Calu3 (cell line): ENCODE results near the gene ATXN7L2. TPM values are rescaled to one million over a fixed set of nuclear protein-coding genes. Genes with fewer than 3 reads are reported as not detected.

Source experiments
- BruUV-seq: library from RNA; stranded (reverse); fragments of 400-500 nt; replicated peaks from 2 replicates; lab custom pipeline; 2021; lab: Mats Ljungman, UMichigan
- CTCF ChIA-PET: fragments of 300-600 bp; sonication (Branson Sonifier 250); formaldehyde crosslinking; loops from one replicate; lab custom pipeline; 2022; ENCODE audit warnings: antibody characterized with exemption; lab: Charles Lee
- DNase-seq: peaks from one replicate; pipeline ENCODE4 v3.0.0; 2022
- H3K27ac Mint-ChIP-seq: one replicate; pipeline ENCODE4 v1.8.0; 2022; ENCODE audit warnings: mixed read lengths; ENCODE audit not compliant: unreplicated experiment
- H3K27me3 Mint-ChIP-seq: one replicate; pipeline ENCODE4 v1.8.0; 2022; ENCODE audit warnings: mixed read lengths; ENCODE audit not compliant: unreplicated experiment
- H3K36me3 Mint-ChIP-seq: one replicate; pipeline ENCODE4 v1.8.0; 2022; ENCODE audit warnings: mild to moderate bottlenecking, moderate library complexity, mixed read lengths; ENCODE audit not compliant: insufficient read depth, unreplicated experiment
- H3K4me1 Mint-ChIP-seq: one replicate; pipeline ENCODE4 v1.8.0; 2022; ENCODE audit warnings: mild to moderate bottlenecking, low read depth, mixed read lengths; ENCODE audit not compliant: unreplicated experiment
- H3K4me3 Mint-ChIP-seq: one replicate; pipeline ENCODE4 v1.8.0; 2022; ENCODE audit warnings: mild to moderate bottlenecking, low read depth, moderate library complexity, mixed read lengths; ENCODE audit not compliant: unreplicated experiment
- H3K9me3 Mint-ChIP-seq: one replicate; pipeline ENCODE4 v1.8.0; 2022; ENCODE audit warnings: low read depth, mixed read lengths; ENCODE audit not compliant: unreplicated experiment
- intact Hi-C: fragments of 100-400 bp; cut with micrococcal nuclease; formaldehyde crosslinking; loops from one replicate; pipeline ENCODE4 v1.10.0; 2022; ENCODE audit not compliant: unreplicated experiment
- total RNA-seq: library from RNA; stranded (reverse); gene quantifications from 2 replicates; pipeline ENCODE4 v1.2.3, GENCODE V29; 2022
- TF ChIP-seq, protein P1 (sequence below): fragments of 200-600 bp; IDR thresholded peaks from one replicate; pipeline ENCODE4 v1.8.0; 2022; ENCODE audit warnings: antibody characterized with exemption; ENCODE audit not compliant: unreplicated experiment

The ATXN7L2 gene
- total RNA-seq, 1 experiment from 2014 or later = 4.3 TPM

DNA sequence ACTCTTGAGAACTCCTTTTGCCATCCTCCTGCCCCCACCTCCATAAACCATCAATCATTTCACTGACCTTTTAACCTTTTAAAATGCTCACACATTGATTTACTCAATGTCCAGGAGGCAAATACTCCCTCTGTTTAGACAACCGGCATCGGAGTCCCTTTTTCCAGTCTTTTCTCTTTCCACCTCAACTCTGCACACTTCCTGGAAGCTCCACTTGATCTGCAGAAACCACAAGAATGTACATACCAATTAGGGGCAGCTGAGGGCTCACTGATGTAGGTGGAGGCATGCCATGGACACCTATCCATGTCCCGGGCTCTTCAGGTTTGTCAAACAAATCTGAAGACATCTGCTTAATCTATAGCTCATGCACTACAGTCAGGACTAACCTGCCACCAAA is 31.1 kb downstream of the ATXN7L2 start:
- CTCF ChIA-PET = no interaction called here
- Mint-ChIP-seq H3K9me3 (no peaks in the 10 kb centered on the region), H3K4me3 (no peak overlapping the region), H3K36me3 (no peaks in the 10 kb centered on the region), H3K27me3 (peaks cover 23% of the 10 kb centered on the region), H3K27ac (no peak overlapping the region), H3K4me1 (peaks cover 25% of the 10 kb centered on the region)
- TF ChIP-seq, protein P1, sequence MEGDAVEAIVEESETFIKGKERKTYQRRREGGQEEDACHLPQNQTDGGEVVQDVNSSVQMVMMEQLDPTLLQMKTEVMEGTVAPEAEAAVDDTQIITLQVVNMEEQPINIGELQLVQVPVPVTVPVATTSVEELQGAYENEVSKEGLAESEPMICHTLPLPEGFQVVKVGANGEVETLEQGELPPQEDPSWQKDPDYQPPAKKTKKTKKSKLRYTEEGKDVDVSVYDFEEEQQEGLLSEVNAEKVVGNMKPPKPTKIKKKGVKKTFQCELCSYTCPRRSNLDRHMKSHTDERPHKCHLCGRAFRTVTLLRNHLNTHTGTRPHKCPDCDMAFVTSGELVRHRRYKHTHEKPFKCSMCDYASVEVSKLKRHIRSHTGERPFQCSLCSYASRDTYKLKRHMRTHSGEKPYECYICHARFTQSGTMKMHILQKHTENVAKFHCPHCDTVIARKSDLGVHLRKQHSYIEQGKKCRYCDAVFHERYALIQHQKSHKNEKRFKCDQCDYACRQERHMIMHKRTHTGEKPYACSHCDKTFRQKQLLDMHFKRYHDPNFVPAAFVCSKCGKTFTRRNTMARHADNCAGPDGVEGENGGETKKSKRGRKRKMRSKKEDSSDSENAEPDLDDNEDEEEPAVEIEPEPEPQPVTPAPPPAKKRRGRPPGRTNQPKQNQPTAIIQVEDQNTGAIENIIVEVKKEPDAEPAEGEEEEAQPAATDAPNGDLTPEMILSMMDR = no peak
- intact Hi-C loops = no loop called here
- no peak for DNase-seq
- no TSS peak for BruUV-seq

DNA sequence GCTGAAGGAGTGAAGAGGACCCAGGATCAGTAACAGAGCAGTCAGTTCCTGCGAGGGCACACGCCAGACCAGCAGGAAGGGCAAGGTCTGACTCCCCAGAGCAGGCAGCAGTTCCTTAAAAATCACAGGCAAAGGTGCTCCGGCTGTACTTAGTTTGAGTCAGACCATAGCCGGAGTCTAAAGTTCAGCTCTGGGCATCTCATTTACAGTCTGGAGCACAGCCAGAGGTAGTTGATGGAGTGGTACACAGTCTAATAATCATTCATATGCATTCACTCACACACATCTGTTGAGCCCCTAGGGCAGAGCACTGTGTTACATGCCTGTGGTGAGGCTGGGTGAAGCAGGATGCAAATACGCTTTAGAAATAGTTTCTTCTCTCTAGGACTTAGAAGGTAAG is 33.2 kb downstream of the ATXN7L2 start:
- TF ChIP-seq, protein P1 = no peak
- H3K27ac Mint-ChIP-seq = no peak overlapping the region
- CTCF ChIA-PET = interaction anchor here (0.6 to 1.1 kb wide), 3 partner anchors 15 to 123 kb away, joined by 3 to 4 read pairs (median 3); no protein-coding TSS in a partner anchor
- no peak overlapping the region for H3K4me3 Mint-ChIP-seq
- intact Hi-C loops = no loop called here
- H3K9me3 Mint-ChIP-seq = no peaks in the 10 kb centered on the region
- H3K4me1 Mint-ChIP-seq = peaks cover 17% of the 10 kb centered on the region
- H3K27me3 Mint-ChIP-seq = peaks cover 17% of the 10 kb centered on the region
- H3K36me3 Mint-ChIP-seq = no peaks in the 10 kb centered on the region
- no peak for DNase-seq
- BruUV-seq = no TSS peak

DNA sequence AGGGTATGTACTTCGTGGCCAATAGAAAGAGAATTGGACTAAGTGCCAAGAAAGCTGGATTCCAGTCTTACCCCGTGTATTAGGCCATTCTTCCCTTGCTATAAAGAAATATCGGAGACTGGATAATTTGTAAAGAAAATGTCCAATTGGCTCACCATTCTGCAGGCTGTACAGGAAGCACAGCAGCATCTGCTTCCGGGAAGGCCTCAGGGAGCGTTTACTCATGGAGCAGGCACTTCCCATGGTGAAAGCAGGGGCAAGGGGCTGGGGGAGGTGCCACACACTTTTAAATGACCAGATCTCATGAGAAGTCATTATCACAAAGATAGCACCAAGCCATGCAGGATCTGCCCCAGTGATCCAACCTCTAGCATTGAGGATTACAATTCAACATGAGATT is 33.6 kb downstream of the ATXN7L2 start:
- no peak overlapping the region for H3K4me3 Mint-ChIP-seq
- no peaks in the 10 kb centered on the region for H3K9me3 Mint-ChIP-seq
- no peak overlapping the region for H3K27ac Mint-ChIP-seq
- CTCF ChIA-PET = interaction anchor here (1.1 kb wide), 1 partner anchor 15 kb away, joined by 3 read pairs; no protein-coding TSS in a partner anchor
- H3K36me3 Mint-ChIP-seq = no peaks in the 10 kb centered on the region
- intact Hi-C loops = no loop called here
- H3K4me1 Mint-ChIP-seq = peaks cover 17% of the 10 kb centered on the region
- TF ChIP-seq, protein P1 = no peak
- H3K27me3 Mint-ChIP-seq = peaks cover 19% of the 10 kb centered on the region
- no TSS peak for BruUV-seq
- DNase-seq = no peak

DNA sequence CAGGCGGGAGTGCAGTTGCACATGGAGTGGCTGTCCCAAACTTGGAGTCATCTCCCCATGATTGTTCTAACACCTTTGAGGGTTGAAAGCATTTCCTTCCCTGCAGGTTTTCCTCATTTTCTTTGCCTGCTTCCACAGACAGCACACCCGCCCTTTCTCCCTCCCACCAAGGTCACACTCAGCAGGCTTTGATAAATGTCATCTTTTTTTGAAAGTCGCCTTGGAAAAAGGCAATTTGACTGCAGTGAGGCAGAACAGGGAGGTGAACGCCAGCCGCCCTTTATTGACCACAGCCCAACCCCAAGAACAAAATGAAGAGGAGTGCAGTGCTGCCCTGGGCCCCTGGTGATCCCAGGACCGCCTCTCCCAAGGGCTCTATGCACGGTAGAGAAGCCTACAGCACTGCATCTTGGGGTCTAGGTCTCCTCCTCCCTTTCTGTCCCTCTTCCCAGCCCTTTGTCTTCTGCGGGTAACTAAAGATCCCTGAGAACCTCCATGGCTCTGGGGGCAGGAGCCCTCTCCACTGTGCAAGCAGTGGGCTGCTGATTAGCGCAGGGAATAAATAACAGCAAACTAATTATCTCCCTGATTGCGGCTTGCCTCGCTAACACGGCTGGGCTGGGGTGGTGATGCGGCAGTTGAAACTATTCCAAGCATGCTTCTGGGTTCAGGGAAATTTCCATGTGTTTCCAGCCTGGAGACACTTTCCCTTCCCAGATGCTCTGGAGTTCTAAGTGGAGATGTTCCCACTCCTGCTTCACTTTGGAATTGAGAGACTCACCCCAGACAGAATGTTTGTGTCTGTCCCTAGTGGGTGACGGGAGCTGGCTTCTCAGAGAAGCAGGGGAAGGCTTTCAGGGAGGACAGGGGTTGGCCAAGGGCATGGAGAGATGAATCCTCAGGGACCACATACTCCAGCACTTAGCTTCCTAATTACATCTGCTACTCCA is 37.6 kb downstream of the ATXN7L2 start:
- DNase-seq = no peak
- TF ChIP-seq, protein P1 = no peak
- CTCF ChIA-PET = no interaction called here
- intact Hi-C loops = no loop called here
- peaks cover 44% of the 10 kb centered on the region for H3K27me3 Mint-ChIP-seq
- BruUV-seq = no TSS peak
- H3K27ac Mint-ChIP-seq = no peak overlapping the region
- peaks cover 8% of the 10 kb centered on the region for H3K4me1 Mint-ChIP-seq
- no peaks in the 10 kb centered on the region for H3K9me3 Mint-ChIP-seq
- no peaks in the 10 kb centered on the region for H3K36me3 Mint-ChIP-seq
- H3K4me3 Mint-ChIP-seq = no peak overlapping the region
